A673 (cell line): ENCODE results near the gene TXNDC17. TPM values are rescaled to one million over a fixed set of nuclear protein-coding genes. Genes with fewer than 3 reads are reported as not detected.

ENCODE experiments used
- BruUV-seq: library from RNA; stranded (reverse); fragments of 400-500 nt; replicated peaks from 2 replicates; lab custom pipeline; 2021; lab: Mats Ljungman, UMichigan
- CTCF ChIA-PET: fragments of 300-600 bp; sonication (Branson Sonifier 250); formaldehyde crosslinking; loops from one replicate; lab custom pipeline; 2022; ENCODE audit warnings: antibody characterized with exemption; lab: Charles Lee
- POLR2A ChIA-PET: fragments of 300-600 bp; sonication (Branson Sonifier 250); formaldehyde crosslinking; loops from one replicate; lab custom pipeline; 2022; ENCODE audit warnings: antibody characterized with exemption; ENCODE audit not compliant: low non-redundant PET; lab: Charles Lee
- DNase-seq: peaks from one replicate; pipeline ENCODE4 v3.0.0-alpha.2; 2015; ENCODE audit warnings: low spot score
- H3K27ac ChIP-seq: fragments of 200-600 bp; sonication (generic); 2 replicates; pipeline ENCODE4 v1.5.1; 2016; ENCODE audit warnings: mixed run types, low read depth, mild to moderate bottlenecking, mixed read lengths, antibody characterized with exemption, low read length; ENCODE audit not compliant: poor library complexity, severe bottlenecking
- H3K27me3 ChIP-seq: fragments of 200-600 bp; sonication (generic); replicated peaks from 2 replicates; pipeline ENCODE4 v1.6.1; 2017; ENCODE audit warnings: mixed run types, low read depth, mild to moderate bottlenecking, mixed read lengths, antibody characterized with exemption, low read length; ENCODE audit not compliant: insufficient read depth, poor library complexity
- H3K36me3 ChIP-seq: fragments of 200-600 bp; sonication (generic); 2 replicates; pipeline ENCODE4 v1.6.1; 2016; ENCODE audit warnings: mixed run types, mild to moderate bottlenecking, mixed read lengths, antibody characterized with exemption, low read length; ENCODE audit not compliant: insufficient read depth, poor library complexity, severe bottlenecking
- H3K4me1 ChIP-seq: fragments of 200-600 bp; sonication (generic); 2 replicates; pipeline ENCODE4 v1.6.1; 2017; ENCODE audit warnings: mixed run types, mild to moderate bottlenecking, mixed read lengths, antibody characterized with exemption, low read length; ENCODE audit not compliant: insufficient read depth, poor library complexity, severe bottlenecking
- H3K4me3 ChIP-seq: fragments of 200-600 bp; sonication (generic); 2 replicates; pipeline ENCODE4 v1.5.1; 2016; ENCODE audit warnings: low read depth, mixed run types, mild to moderate bottlenecking, mixed read lengths, low read length; ENCODE audit not compliant: poor library complexity, severe bottlenecking
- H3K9me3 ChIP-seq: fragments of 200-600 bp; sonication (generic); 2 replicates; pipeline ENCODE4 v1.6.1; 2016; ENCODE audit warnings: mixed run types, low read depth, mild to moderate bottlenecking, mixed read lengths, antibody characterized with exemption, low read length; ENCODE audit not compliant: poor library complexity, severe bottlenecking
- EZH2 ChIP-seq: fragments of 200-600 bp; sonication (generic); IDR thresholded peaks from 2 replicates; pipeline ENCODE4 v1.6.1; 2017; ENCODE audit warnings: borderline replicate concordance, low read depth, mild to moderate bottlenecking, mixed read lengths, antibody characterized with exemption, low read length; ENCODE audit not compliant: poor library complexity, severe bottlenecking
- intact Hi-C: fragments of 100-400 bp; cut with micrococcal nuclease; formaldehyde crosslinking; loops from one replicate; pipeline ENCODE4 v1.10.0; 2022; ENCODE audit not compliant: unreplicated experiment
- total RNA-seq: library from RNA; stranded (reverse); gene quantifications from 2 replicates; pipeline ENCODE4 v1.2.3, GENCODE V29; 2021
- TF ChIP-seq, protein P1 (sequence below): fragments of 300-800, 200-600 bp; sonication (generic); conservative IDR thresholded peaks from 2 replicates; pipeline ENCODE4 v1.5.1; 2017; ENCODE audit warnings: low read depth, mild to moderate bottlenecking, antibody characterized with exemption, low read length, moderate library complexity, mixed read lengths

Gene TXNDC17
- total RNA-seq, 1 experiment from 2014 or later, result 147 TPM

DNA sequence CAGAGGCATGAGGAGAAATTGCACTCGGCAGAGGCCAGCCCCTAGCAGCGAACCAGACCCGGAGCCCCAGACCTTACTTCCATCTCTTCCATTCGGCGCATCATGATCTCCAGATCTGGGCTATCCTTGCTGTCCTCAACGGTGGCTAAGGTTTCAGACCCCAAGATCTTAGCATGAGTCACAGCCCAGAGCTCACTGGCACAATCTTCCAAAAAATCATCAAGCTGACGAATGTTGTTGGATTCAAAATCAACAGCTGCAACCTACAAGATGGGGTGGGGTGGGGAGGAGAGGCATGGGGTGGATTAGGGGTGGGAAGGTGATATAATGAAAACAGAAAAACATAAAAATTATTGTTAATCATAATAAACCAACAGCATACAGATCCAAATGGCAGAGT is 44.8 kb upstream of the TXNDC17 start:
- H3K4me3 ChIP-seq, result no peak overlapping the region
- BruUV-seq, result no TSS peak
- intact Hi-C loops, result no loop called here
- H3K9me3 ChIP-seq, result no peaks in the 10 kb centered on the region
- no peaks in the 10 kb centered on the region for H3K4me1 ChIP-seq
- no peak overlapping the region for H3K27ac ChIP-seq
- H3K27me3 ChIP-seq, result no peaks in the 10 kb centered on the region
- DNase-seq, result no peak
- POLR2A ChIA-PET, result no interaction called here
- peaks cover 76% of the 10 kb centered on the region for H3K36me3 ChIP-seq
- TF ChIP-seq, protein P1, sequence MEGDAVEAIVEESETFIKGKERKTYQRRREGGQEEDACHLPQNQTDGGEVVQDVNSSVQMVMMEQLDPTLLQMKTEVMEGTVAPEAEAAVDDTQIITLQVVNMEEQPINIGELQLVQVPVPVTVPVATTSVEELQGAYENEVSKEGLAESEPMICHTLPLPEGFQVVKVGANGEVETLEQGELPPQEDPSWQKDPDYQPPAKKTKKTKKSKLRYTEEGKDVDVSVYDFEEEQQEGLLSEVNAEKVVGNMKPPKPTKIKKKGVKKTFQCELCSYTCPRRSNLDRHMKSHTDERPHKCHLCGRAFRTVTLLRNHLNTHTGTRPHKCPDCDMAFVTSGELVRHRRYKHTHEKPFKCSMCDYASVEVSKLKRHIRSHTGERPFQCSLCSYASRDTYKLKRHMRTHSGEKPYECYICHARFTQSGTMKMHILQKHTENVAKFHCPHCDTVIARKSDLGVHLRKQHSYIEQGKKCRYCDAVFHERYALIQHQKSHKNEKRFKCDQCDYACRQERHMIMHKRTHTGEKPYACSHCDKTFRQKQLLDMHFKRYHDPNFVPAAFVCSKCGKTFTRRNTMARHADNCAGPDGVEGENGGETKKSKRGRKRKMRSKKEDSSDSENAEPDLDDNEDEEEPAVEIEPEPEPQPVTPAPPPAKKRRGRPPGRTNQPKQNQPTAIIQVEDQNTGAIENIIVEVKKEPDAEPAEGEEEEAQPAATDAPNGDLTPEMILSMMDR, result no peak
- TF ChIP-seq EZH2, result no peak
- CTCF ChIA-PET, result no interaction called here

- intact Hi-C loops, result no loop called here
- ChIA-PET CTCF (no interaction called here), POLR2A (no interaction called here)
- Histone ChIP-seq H3K4me3 (no peak overlapping the region), H3K27ac (no peak overlapping the region), H3K9me3 (no peaks in the 10 kb centered on the region), H3K4me1 (no peaks in the 10 kb centered on the region), H3K36me3 (peaks cover 79% of the 10 kb centered on the region), H3K27me3 (no peaks in the 10 kb centered on the region)
- no TSS peak for BruUV-seq
- TF ChIP-seq, protein P1, result no peak
- TF ChIP-seq EZH2, result no peak
- no peak for DNase-seq
Measured at GRCh38 chr17:6596511-6596910, 44.3 kb upstream of the TXNDC17 start.

DNA sequence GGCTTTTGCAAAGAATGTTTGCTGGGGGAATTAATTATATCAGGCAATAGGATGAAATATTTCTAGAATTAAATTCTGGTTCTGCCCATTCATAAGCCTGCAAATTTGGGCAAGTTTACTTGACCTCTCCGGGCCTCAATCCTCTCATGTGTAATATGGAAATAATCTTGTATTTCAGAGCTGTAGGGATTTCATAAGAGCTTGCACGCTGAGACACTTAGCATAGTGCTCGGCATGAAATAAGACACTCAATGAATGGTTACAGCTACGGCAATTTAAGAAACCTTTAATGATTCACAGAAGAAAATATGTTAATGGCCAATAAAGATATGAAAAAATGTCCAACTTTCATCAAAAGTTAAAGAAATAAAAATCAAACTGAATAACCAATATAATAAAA is 43.9 kb upstream of the TXNDC17 start:
- Histone ChIP-seq H3K27me3 (no peaks in the 10 kb centered on the region), H3K36me3 (peaks cover 77% of the 10 kb centered on the region), H3K27ac (no peak overlapping the region), H3K4me1 (no peaks in the 10 kb centered on the region), H3K9me3 (no peaks in the 10 kb centered on the region), H3K4me3 (no peak overlapping the region)
- ChIA-PET POLR2A (no interaction called here), CTCF (no interaction called here)
- DNase-seq, result no peak
- no TSS peak for BruUV-seq
- TF ChIP-seq EZH2, result no peak
- intact Hi-C loops, result no loop called here

GRCh38 chr17:6597727-6598126 is 43.1 kb upstream of the TXNDC17 start:
- POLR2A ChIA-PET, result no interaction called here
- no peak for TF ChIP-seq EZH2
- TF ChIP-seq, protein P1, result no peak
- no TSS peak for BruUV-seq
- intact Hi-C loops, result no loop called here
- Histone ChIP-seq H3K4me3 (no peak overlapping the region), H3K27me3 (no peaks in the 10 kb centered on the region), H3K9me3 (no peaks in the 10 kb centered on the region), H3K4me1 (peaks cover 4% of the 10 kb centered on the region), H3K36me3 (peaks cover 69% of the 10 kb centered on the region), H3K27ac (no peak overlapping the region)
- CTCF ChIA-PET, result no interaction called here
- DNase-seq, result no peak
